Choroid plexus epithelial cell (primary cell): ENCODE results near the gene RFX2.

ENCODE experiments used
- DNase-seq: peaks from one replicate; pipeline ENCODE4 v3.0.0-alpha.2; 2010; ENCODE audit warnings: low read depth
- H3K4me3 ChIP-seq: 2 replicates; pipeline ENCODE4 v1.5.1; 2011; ENCODE audit warnings: low read depth, mild to moderate bottlenecking, control low read depth, low read length, moderate library complexity
- TF ChIP-seq, protein P1 (sequence below): conservative IDR thresholded peaks from 2 replicates; pipeline ENCODE4 v1.5.1; 2011; ENCODE audit warnings: low read depth, mild to moderate bottlenecking, control low read depth, inconsistent platforms, low read length, moderate library complexity

Gene RFX2

DNA sequence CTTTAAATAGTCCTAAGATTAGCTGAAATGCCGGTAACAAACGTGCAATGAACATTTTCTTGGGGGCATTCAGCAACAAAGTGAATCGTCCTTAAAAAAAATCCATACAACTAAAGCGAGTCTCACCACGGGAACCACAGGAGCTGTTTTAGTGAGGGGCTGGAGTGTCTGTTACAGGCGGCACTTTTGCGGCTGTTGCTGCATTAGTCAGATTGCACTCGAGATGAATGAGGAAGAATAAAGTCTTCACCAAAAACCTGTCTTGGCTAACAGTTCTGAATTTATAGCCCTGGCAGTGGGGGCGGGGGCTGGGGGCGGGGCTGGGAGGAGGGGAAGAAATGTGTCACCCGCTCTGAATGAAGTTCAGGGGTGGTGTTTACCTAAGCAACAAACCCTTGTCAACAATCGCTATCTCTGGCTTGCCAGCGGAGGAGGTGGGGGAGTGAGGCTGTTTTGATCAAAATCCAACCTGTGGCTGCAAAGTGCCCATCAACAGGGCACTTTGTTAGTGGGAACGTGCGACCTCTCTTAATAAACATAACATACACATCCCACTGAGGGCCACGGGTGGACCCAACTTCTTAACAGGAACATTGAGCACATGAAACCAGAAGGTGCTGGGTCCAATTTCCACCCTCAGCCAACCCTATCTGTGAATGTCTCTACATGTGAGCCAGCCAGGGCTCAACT lies 44.5 kb downstream of the RFX2 start:
- no peak overlapping the region for H3K4me3 ChIP-seq
- TF ChIP-seq, protein P1, sequence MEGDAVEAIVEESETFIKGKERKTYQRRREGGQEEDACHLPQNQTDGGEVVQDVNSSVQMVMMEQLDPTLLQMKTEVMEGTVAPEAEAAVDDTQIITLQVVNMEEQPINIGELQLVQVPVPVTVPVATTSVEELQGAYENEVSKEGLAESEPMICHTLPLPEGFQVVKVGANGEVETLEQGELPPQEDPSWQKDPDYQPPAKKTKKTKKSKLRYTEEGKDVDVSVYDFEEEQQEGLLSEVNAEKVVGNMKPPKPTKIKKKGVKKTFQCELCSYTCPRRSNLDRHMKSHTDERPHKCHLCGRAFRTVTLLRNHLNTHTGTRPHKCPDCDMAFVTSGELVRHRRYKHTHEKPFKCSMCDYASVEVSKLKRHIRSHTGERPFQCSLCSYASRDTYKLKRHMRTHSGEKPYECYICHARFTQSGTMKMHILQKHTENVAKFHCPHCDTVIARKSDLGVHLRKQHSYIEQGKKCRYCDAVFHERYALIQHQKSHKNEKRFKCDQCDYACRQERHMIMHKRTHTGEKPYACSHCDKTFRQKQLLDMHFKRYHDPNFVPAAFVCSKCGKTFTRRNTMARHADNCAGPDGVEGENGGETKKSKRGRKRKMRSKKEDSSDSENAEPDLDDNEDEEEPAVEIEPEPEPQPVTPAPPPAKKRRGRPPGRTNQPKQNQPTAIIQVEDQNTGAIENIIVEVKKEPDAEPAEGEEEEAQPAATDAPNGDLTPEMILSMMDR: no peak
- DNase-seq: no peak

DNA sequence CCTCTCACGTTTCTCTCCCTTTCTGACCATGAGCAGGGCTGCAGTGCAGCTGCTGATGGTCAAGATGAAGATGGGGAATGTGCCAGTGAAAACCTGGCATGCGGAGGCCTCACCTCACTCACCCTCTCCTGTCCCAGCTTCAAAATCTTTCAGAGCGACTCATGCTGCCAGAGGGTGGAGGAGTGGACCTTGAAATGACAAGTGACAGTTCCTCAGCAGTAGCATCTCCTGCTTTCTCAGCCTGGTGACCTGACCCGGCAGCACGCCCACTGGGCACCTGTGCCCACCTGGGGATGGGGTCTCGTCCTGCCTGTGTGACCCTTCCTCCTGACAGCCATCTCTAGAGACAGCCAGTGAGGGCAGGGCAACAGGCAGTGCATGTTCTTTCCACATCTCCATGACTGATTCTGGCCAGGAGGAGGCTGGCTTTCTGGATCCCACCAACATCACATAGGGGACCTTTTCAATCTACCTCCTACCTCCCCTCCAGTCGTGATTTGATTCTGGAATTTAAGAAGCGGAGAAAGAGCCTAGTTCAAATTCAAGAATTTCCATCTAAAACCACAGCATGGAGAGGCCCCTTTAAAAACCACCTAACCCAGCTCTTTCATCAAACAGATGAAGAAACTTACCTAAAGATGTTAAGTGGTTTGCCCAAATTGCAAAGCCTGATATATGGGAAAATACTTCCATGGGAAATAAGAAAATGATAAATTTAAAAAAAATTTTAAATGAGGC lies 45.8 kb downstream of the RFX2 start:
- DNase-seq: no peak

DNA sequence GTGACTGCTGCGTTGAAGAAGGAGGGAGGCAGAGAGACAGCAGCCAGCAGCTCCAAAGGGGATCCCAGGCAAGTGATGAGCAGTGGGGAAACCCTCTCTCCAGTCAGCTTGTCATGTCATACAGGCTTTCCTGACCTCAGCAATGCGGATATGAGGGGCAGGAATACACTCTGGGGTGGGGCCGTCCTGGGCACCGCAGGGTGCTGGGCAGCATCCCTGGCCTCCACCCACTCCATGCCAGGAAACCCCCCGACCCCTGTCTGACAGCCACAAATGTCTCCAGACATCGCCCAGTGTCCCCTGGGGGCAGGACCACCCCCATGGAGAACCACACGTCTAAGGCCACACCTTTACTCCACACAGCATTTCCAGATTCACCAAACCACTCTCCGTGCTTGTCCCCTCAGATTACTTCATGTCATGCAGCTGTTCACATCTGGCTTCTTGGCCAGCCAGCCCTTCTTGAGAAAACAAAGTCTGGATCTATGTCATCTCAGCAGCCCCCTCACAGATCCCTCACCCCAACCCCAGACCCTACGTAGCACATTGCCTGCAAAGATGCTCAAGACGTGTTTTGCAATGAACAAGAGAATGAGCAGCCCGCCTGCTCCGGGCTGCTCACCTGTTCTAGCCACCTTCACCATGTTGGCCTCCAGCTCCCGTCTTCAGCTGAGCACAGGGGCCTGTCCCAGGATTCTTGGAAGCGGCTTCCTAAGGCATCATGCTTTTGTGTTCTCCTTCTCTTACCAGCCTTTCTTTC lies 46.5 kb downstream of the RFX2 start:
- no peak for DNase-seq
- TF ChIP-seq, protein P1: no peak
- H3K4me3 ChIP-seq: no peak overlapping the region

More for the DNA sequence above, 45.8 kb downstream of the RFX2 start:
- TF ChIP-seq, protein P1: no peak
- no peak overlapping the region for H3K4me3 ChIP-seq

DNA sequence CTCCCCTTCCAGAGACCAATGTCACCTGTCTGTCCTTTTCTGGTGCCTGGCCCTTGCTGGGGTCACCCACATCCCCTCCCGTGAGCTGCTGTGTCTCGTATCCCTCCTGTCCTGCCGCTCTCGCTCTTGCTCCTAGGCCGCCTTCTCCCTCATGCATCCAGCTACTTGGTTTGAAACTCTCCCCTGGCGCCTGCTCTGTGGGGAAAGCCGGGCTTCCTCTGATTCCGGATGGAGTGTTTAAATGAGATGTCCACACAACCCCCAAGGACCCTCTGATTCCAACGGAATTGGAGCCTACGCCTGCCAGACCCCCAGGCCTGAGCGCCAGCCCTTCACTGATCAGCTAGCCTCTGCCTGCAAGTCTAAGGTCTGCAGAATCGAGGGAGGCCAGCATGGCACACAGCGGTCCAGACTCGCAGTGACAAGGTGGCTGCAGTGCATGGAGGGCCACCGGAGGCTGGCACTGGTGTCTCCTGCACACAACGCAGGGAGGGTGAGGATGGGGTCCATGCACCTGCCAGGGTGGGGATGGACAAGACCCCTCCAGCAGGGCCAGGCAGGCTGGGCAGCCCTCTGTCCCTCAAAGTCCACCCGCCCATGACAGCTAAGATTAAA lies 47.2 kb downstream of the RFX2 start:
- DNase-seq: no peak
- H3K4me3 ChIP-seq: no peak overlapping the region
- TF ChIP-seq, protein P1: no peak

DNA sequence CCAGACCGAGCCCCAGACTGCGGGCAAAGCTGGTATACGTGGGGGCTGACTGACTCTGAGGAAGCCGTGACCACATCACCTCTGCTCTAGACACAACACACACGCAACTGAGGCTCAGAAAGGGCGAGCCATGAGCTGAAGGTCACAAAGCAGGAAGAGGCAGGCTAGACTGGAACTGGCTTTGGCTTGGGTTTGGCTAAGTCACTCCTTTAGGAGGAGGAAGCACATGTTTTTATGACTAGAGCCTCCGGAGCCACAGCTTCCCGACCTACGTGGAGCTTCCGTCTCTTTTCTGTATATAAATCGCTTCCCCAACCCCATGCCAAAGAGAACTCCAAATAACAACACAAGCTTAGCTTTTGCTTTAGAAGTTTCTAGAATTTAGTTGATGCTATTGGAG lies 48.0 kb downstream of the RFX2 start:
- no peak overlapping the region for H3K4me3 ChIP-seq
- TF ChIP-seq, protein P1: no peak
- DNase-seq: no peak

DNA sequence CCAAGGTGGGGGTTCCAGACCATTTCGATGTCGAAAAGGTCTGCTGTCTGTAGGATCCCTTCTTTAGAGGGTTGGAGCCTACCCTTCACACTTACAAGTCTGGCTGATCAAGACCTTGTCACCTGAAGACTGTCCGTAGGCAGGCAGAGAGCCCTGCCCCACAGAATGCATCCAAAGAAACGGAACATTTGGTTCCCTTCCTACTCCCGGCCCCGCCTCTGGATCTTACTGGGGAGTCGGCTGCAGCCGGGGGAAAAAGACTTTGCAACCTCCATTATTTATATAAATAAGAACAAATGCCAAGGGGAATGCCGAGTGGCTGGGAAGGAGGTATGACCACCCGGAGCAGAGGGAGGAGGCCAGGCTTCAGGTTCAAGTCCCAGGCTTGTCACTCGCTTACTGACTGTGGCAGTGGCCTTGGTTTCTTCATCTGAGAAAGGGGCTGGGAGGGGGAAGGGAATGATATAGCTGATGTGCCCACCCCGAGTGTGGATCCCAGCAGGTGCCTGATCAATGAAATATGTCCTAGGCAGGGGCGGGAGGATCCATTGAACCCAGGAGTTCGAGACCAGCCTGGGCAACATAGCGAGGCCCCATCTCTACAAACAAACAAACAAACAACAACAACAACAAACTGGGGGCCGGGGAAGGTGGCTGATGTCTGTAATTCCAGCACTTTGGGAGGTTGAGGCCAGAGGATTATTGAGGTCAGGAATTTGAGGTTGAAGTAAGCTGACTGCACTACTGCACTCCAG lies 48.7 kb downstream of the RFX2 start:
- no peak overlapping the region for H3K4me3 ChIP-seq
- TF ChIP-seq, protein P1: no peak
- DNase-seq: no peak
